ENCODE data around the gene MRPS27.
"Not testable (repeated sequence)": the region's sequence is repeated elsewhere in the genome, so short reads cannot be mapped to it uniquely, and the experiment has no call there.

The MRPS27 gene

GRCh38 chr5:72172786-72173185, 147.3 kb downstream of the MRPS27 start:
- H3K36me3 Mint-ChIP-seq (ENCODE audit: low read depth): no peaks in the 10 kb centered on the region
- H3K27me3 Mint-ChIP-seq (ENCODE audit: low read depth): no peaks in the 10 kb centered on the region
- H3K4me1 Mint-ChIP-seq: peaks cover 10% of the 10 kb centered on the region
- H3K27ac Mint-ChIP-seq: no peak overlapping the region
- no peak for TF ChIP-seq CTCF (IDR thresholded peaks at IDR 0.05; ENCODE audit: unreplicated experiment in 3 of 3)
- H3K9me3 Mint-ChIP-seq: no peaks in the 10 kb centered on the region
- H3K4me3 Mint-ChIP-seq: no peak overlapping the region

GRCh38 chr5:72171667-72172066, 148.4 kb downstream of the MRPS27 start:
- peaks cover under 1% of the 10 kb centered on the region for H3K36me3 Mint-ChIP-seq (ENCODE audit: low read depth)

GRCh38 chr5:72171181-72171580, 148.9 kb downstream of the MRPS27 start:
- H3K9me3 Mint-ChIP-seq; H3K36me3 Mint-ChIP-seq (ENCODE audit: low read depth); H3K4me3 Mint-ChIP-seq; H3K27me3 Mint-ChIP-seq (ENCODE audit: low read depth): not testable (repeated sequence)
- peaks cover 26% of the 10 kb centered on the region for H3K4me1 Mint-ChIP-seq
- H3K27ac Mint-ChIP-seq: peak overlapping the region in 1 of 3 experiments; percentile 1

More at GRCh38 chr5:72171667-72172066, 148.4 kb downstream of the MRPS27 start:
- peaks cover 21% of the 10 kb centered on the region for H3K4me1 Mint-ChIP-seq
- H3K27me3 Mint-ChIP-seq (ENCODE audit: low read depth): no peaks in the 10 kb centered on the region
- H3K4me3 Mint-ChIP-seq: no peak overlapping the region
- TF ChIP-seq CTCF (IDR thresholded peaks at IDR 0.05; ENCODE audit: unreplicated experiment in 3 of 3): no peak
- H3K27ac Mint-ChIP-seq: no peak overlapping the region
- no peaks in the 10 kb centered on the region for H3K9me3 Mint-ChIP-seq

GRCh38 chr5:72170101-72170500, 149.9 kb downstream of the MRPS27 start:
- Mint-ChIP-seq H3K27me3 (ENCODE audit: low read depth) (no peaks in the 10 kb centered on the region), H3K9me3 (no peaks in the 10 kb centered on the region), H3K27ac (peak overlapping the region in 2 of 3 experiments; percentile 39 to 66), H3K36me3 (ENCODE audit: low read depth) (peaks cover 3% of the 10 kb centered on the region), H3K4me1 (peaks cover 34% of the 10 kb centered on the region), H3K4me3 (no peak overlapping the region)
- no peak for TF ChIP-seq CTCF (IDR thresholded peaks at IDR 0.05; ENCODE audit: unreplicated experiment in 3 of 3)
